ENCODE measurements around the gene NUTF2. TPM values are rescaled to one million over a fixed set of nuclear protein-coding genes. Genes with fewer than 3 reads are reported as not detected.
"Not testable (repeated sequence)": the region's sequence is repeated elsewhere in the genome, so short reads cannot be mapped to it uniquely, and the experiment has no call there.

NUTF2 gene
- total and polyA plus RNA-seq, 10 of the 15 experiments (the other 5 are each of a cell fraction or from before 2014, with no cell fraction given), result 116 to 342 (median 202) TPM

- Histone ChIP-seq H3K9me3 (replicated peaks; ENCODE audit: control insufficient read depth, insufficient read depth, low read length) (no peaks in the 10 kb centered on the region), H4K20me1 (ENCODE audit: control insufficient read depth, insufficient read depth) (no peaks in the 10 kb centered on the region), H2AFZ (ENCODE audit: control insufficient read depth, low read depth, low read length) (peak overlapping the region; percentile 99), H3K27ac (ENCODE audit: control insufficient read depth, insufficient read depth) (no peak overlapping the region), H3K79me2 (ENCODE audit: control insufficient read depth, insufficient read depth, low read length) (peaks cover 13% of the 10 kb centered on the region), H3K36me3 (ENCODE audit: control insufficient read depth in 2 of 2, insufficient read depth in 2 of 2, low read length in 1 of 2) (peaks cover 2 to 5% of the 10 kb centered on the region in 2 experiments; a peak in 3 of 4 replicates), H3K4me2 (ENCODE audit: control insufficient read depth, insufficient read depth) (peak overlapping the region; percentile 90), H3K4me3 (peak overlapping the region; percentile 91), H3K4me1 (ENCODE audit: control insufficient read depth, insufficient read depth, low read length) (peaks cover 7% of the 10 kb centered on the region), H3K27me3 (replicated peaks in 1 of 2; ENCODE audit: control insufficient read depth in 2 of 2, insufficient read depth in 2 of 2, low read length in 1 of 2) (no peaks in the 10 kb centered on the region), H3K9ac (ENCODE audit: control insufficient read depth, insufficient read depth, low read length) (peak overlapping the region; percentile 87; the same call in 1 of the 2 replicates)
- ChIA-PET SMC1A (ENCODE audit: uncharacterized antibody, unreplicated experiment) (interaction anchor here (0.9 to 1.9 kb wide), 6 partner anchors 10 to 313 kb away, joined by 3 to 10 read pairs (median 3); partner anchors contain the start of gene NUTF2), POLR2A (interaction anchor here (0.8 to 2.0 kb wide), 5 partner anchors 11 to 116 kb away, joined by 3 to 29 read pairs (median 3); partner anchors contain the start of genes NUTF2 and PSMB10), CTCF (interaction anchor here (1.1 to 2.2 kb wide), 8 partner anchors 9 to 312 kb away, joined by 3 to 31 read pairs (median 5); partner anchors contain the start of genes NUTF2, RANBP10 and TSNAXIP1), RAD21 (ENCODE audit: unreplicated experiment) (interaction anchor here (0.7 to 1.4 kb wide), 6 partner anchors 11 to 115 kb away, joined by 3 to 9 read pairs (median 5); partner anchors contain the start of genes GFOD2, PSMB10, RANBP10 and TSNAXIP1)
- intact Hi-C loops (cut with micrococcal nuclease; ENCODE audit: unreplicated experiment) (no loop called here), in situ Hi-C loops (cut with MboI) (no loop called here)
- BruUV-seq (replicated peaks), result no TSS peak
- TF ChIP-seq KDM1A (IDR thresholded peaks at IDR 0.05; ENCODE audit: borderline replicate concordance), result no peak
- WGBS (ENCODE audit: insufficient coverage, insufficient replicate concordance, low lambda C conversion rate, missing lambda C conversion rate), result 84% methylated on average over 10 of the region's 10 CpGs
- FAIRE-seq (no peak), DNase-seq (ENCODE audit: low read depth, low spot score) (no peak), ATAC-seq (no peak)
Measured at GRCh38 chr16:67834242-67834614, 12.5 kb upstream of the NUTF2 start.

- H3K27ac ChIP-seq (ENCODE audit: control insufficient read depth, insufficient read depth); DNase-seq (ENCODE audit: low read depth, low spot score); H3K27me3 ChIP-seq (replicated peaks in 1 of 2; ENCODE audit: control insufficient read depth in 2 of 2, insufficient read depth in 2 of 2, low read length in 1 of 2); H3K4me2 ChIP-seq (ENCODE audit: control insufficient read depth, insufficient read depth); ATAC-seq; H3K9ac ChIP-seq (ENCODE audit: control insufficient read depth, insufficient read depth, low read length); FAIRE-seq; H3K9me3 ChIP-seq (replicated peaks; ENCODE audit: control insufficient read depth, insufficient read depth, low read length); intact Hi-C loops (cut with micrococcal nuclease; ENCODE audit: unreplicated experiment); in situ Hi-C loops (cut with MboI); H3K4me3 ChIP-seq; H3K36me3 ChIP-seq (ENCODE audit: control insufficient read depth in 2 of 2, insufficient read depth in 2 of 2, low read length in 1 of 2); BruUV-seq (replicated peaks); H2AFZ ChIP-seq (ENCODE audit: control insufficient read depth, low read depth, low read length); H4K20me1 ChIP-seq (ENCODE audit: control insufficient read depth, insufficient read depth): not testable (repeated sequence)
- ChIA-PET POLR2A (interaction anchor here (0.7 kb wide), 1 partner anchor 23 kb away, joined by 3 read pairs; no protein-coding TSS in a partner anchor), RAD21 (ENCODE audit: unreplicated experiment) (interaction anchor here (0.9 kb wide), 1 partner anchor 28 kb away, joined by 3 read pairs; no protein-coding TSS in a partner anchor), SMC1A (ENCODE audit: uncharacterized antibody, unreplicated experiment) (interaction anchor here (1.0 kb wide), 1 partner anchor 7 kb away, joined by 3 read pairs; no protein-coding TSS in a partner anchor), CTCF (interaction anchor here (1.1 to 2.2 kb wide), 2 partner anchors 21 to 24 kb away, joined by 3 to 8 read pairs; no protein-coding TSS in a partner anchor)
- Histone ChIP-seq H3K79me2 (ENCODE audit: control insufficient read depth, insufficient read depth, low read length) (peaks cover 13% of the 10 kb centered on the region), H3K4me1 (ENCODE audit: control insufficient read depth, insufficient read depth, low read length) (peaks cover 10% of the 10 kb centered on the region)
- WGBS (ENCODE audit: insufficient coverage, insufficient replicate concordance, low lambda C conversion rate, missing lambda C conversion rate), result 73% methylated on average over 9 of the region's 10 CpGs
Measured at GRCh38 chr16:67837190-67837589, 9.5 kb upstream of the NUTF2 start.

All from GM12878 (cell line).